Astrocyte of the spinal cord (primary cell): ENCODE data around the gene IMMP1L.

Source experiments
- DNase-seq: peaks from one replicate; pipeline ENCODE4 v3.0.0; 2011; ENCODE audit warnings: low read depth, low spot score
- H3K4me3 ChIP-seq: 2 replicates; pipeline ENCODE4 v1.5.1; 2011; ENCODE audit warnings: low read depth, mild to moderate bottlenecking, low read length, moderate library complexity
- in situ Hi-C: cut with HindIII; loops from 2 replicates; pipeline ENCODE4 v1.10.0; 2017; ENCODE audit warnings: low sequenced_read_pairs
- TF ChIP-seq, protein P1 (sequence below): IDR thresholded peaks from 2 replicates; pipeline ENCODE4 v1.5.1; 2012; ENCODE audit warnings: low read depth, mild to moderate bottlenecking, low read length, inconsistent platforms

IMMP1L gene

DNA sequence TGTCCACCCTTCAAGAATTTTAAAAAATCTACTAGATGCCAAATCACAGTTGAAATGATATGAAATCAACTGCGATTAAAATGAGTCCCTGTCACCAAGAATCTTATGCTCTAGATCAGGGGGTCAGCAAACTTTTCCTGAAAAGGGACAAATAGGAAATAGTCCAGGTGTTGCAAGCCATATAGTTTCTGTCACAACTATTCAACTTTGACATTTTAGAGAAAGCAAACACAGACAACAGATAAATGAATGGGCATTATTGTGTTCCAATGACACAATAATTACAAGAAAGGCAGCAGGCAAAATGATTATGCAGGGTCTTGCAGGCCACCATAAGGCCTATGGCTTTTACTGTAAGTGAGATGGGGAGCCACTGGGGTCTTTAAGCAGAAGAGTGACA lies 58.6 kb downstream of the IMMP1L start:
- no peak for DNase-seq
- H3K4me3 ChIP-seq: no peak overlapping the region
- in situ Hi-C loops: no loop called here
- TF ChIP-seq, protein P1, sequence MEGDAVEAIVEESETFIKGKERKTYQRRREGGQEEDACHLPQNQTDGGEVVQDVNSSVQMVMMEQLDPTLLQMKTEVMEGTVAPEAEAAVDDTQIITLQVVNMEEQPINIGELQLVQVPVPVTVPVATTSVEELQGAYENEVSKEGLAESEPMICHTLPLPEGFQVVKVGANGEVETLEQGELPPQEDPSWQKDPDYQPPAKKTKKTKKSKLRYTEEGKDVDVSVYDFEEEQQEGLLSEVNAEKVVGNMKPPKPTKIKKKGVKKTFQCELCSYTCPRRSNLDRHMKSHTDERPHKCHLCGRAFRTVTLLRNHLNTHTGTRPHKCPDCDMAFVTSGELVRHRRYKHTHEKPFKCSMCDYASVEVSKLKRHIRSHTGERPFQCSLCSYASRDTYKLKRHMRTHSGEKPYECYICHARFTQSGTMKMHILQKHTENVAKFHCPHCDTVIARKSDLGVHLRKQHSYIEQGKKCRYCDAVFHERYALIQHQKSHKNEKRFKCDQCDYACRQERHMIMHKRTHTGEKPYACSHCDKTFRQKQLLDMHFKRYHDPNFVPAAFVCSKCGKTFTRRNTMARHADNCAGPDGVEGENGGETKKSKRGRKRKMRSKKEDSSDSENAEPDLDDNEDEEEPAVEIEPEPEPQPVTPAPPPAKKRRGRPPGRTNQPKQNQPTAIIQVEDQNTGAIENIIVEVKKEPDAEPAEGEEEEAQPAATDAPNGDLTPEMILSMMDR: no peak

DNA sequence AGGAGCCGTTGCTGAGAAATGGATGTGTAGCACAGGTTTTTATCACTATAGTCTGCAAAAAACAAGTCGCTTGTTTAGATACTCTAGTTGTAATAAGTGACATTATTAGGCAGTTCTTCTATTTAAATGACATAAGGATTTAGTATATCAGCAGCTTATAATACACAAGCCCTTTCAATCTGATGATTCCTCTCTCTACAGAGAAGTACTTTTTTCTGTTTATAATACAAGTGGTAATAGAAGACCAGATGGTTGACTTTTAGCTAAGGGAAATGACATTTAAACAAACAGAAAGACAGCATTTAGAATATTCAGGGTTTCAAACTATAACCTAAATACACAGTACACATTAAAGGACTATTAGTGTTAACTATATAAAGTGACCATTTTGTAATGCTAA lies 60.4 kb downstream of the IMMP1L start:
- TF ChIP-seq, protein P1: no peak
- in situ Hi-C loops: no loop called here
- no peak for DNase-seq
- H3K4me3 ChIP-seq: no peak overlapping the region

DNA sequence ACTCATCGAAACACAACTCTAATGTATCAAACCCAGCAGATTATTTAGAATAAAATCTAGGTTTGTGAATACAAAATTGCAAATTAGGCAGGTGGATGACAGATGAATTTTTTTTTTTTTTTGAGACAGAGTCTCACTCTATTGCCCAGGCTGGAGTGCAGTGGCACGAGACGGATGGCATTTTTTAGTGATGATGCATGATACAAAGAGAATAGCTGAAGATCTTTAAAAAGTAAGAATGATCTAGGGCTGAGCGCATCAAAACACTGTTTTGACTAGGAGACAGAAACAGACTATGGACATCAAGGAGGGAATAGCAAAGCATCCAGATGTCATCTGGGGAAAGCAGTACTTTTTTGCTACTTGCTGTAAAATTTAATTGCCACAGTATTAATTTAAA lies 63.8 kb downstream of the IMMP1L start:
- no peak overlapping the region for H3K4me3 ChIP-seq
- DNase-seq: no peak
- in situ Hi-C loops: no loop called here
- TF ChIP-seq, protein P1: no peak

DNA sequence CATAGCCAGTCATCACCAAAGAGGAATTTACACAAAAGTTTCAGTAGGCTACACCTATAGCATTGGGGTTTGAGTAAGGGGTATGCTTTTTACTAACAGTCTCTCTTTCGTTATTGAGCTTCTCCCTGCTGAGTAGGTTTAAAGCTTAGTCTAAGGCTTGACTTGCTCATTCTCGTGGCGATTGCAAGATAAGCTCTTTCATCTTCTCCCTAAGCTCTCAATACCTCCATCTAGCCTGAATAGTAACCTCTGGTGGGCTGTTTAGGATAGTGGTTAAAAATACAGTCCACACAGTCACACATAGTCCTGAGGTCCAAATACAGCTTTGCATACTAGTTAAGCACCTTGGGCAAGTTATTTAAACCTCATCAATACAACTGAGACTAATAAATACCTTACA lies 65.6 kb downstream of the IMMP1L start:
- H3K4me3 ChIP-seq: no peak overlapping the region
- in situ Hi-C loops: no loop called here
- no peak for DNase-seq
- TF ChIP-seq, protein P1: no peak

DNA sequence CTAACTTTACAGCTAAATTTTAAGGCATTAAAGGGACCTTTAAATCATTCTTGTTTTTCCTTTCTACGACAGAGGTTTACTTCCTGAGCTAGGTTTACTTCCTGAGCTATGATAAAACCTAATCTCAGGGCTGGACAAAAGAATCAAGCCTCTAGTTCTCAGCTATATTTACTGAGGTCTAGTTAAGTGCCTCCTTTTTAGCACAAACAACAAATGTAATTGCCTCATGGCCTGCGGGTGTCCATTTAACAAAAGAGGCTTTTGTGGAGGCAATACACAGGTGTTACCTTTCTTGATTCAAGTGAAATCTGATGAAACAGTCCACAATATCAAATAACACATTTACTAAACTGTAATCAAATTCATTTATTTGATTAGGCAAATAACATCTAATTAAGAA lies 67.3 kb downstream of the IMMP1L start:
- in situ Hi-C loops: no loop called here
- H3K4me3 ChIP-seq: no peak overlapping the region
- TF ChIP-seq, protein P1: no peak
- no peak for DNase-seq

DNA sequence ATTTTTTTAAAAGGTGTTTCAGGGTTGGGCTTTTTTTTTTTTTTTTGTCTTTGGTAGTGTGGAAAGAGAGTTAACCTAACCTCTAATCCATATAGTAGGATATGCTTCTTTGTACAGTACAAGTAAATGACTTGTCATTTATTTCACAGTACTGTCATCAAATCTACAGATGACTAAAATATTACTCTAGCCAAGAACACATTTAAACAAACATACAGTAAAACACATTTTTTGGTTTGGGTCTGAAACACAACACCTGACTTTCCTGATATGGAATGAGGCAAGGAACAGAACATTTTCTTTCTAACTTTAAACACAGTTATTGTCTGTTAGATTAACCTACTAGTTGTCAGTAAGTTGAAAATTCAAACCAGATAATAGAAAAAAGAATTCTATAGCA lies 68.1 kb downstream of the IMMP1L start:
- in situ Hi-C loops: no loop called here
- no peak overlapping the region for H3K4me3 ChIP-seq
- no peak for DNase-seq
- TF ChIP-seq, protein P1: no peak
